T-cell (primary cell): Measurements from ENCODE around the gene DNAJC15. TPM values are rescaled to one million over a fixed set of nuclear protein-coding genes. Genes with fewer than 3 reads are reported as not detected.
"Not testable (repeated sequence)": the region's sequence is repeated elsewhere in the genome, so short reads cannot be mapped to it uniquely, and the experiment has no call there.

Source experiments
- ATAC-seq, 4 experiments: fragments of 200-7000 bp in 3 of 4; fragments of 150-1000 bp in 1 of 4; cut with Tn5 transposase; replicated peaks in 1 of 4; 1 replicate in 3 of 4; 2 replicates in 1 of 4; pipeline ENCODE4 v1.10.0; 2021; ENCODE audit warnings: moderate library complexity in 3 of 4, mild to moderate bottlenecking in 2 of 4, moderate number of reproducible peaks in 1 of 4
- CTCF ChIA-PET, 2 donors: fragments of 300-600 bp; sonication (Branson Sonifier 250); formaldehyde crosslinking; loops; one replicate each; lab custom pipeline; 2022; ENCODE audit warnings: antibody characterized with exemption in 2 of 2; lab: Charles Lee
- POLR2A ChIA-PET, 2 donors: fragments of 300-600 bp; sonication (Branson Sonifier 250); formaldehyde crosslinking; loops; one replicate each; lab custom pipeline; 2022; ENCODE audit warnings: antibody characterized with exemption in 2 of 2; lab: Charles Lee
- DNase-seq, 35 experiments: peaks; one replicate each; pipeline versions ENCODE4 v3.0.0 to v3.0.0-alpha.2; 2013 to 2023
- H3K27ac ChIP-seq: one replicate; pipeline ENCODE4 v1.5.1; 2013; ENCODE audit warnings: low read length
- H3K27me3 ChIP-seq, 2 experiments: replicated peaks in 1 of 2; 1 replicate in 1 of 2; 2 replicates in 1 of 2; pipeline versions ENCODE4 v1.6.1 to v1.7.0; 2013; ENCODE audit warnings: low read length in 1 of 2, mixed read lengths in 1 of 2; ENCODE audit not compliant: control insufficient read depth in 2 of 2, insufficient read depth in 2 of 2; ENCODE audit errors: extremely low read depth in 1 of 2
- H3K36me3 ChIP-seq, 2 donors: 1 replicate in 1 of 2; 2 replicates in 1 of 2; pipeline versions ENCODE4 v1.6.1 to v1.7.0; 2013; ENCODE audit warnings: low read length in 1 of 2; ENCODE audit not compliant: control insufficient read depth in 2 of 2, insufficient read depth in 1 of 2; ENCODE audit errors: extremely low read depth in 1 of 2
- H3K4me1 ChIP-seq, 2 experiments: 1 replicate in 1 of 2; 2 replicates in 1 of 2; pipeline versions ENCODE4 v1.6.1 to v1.7.0; 2013; ENCODE audit warnings: low read length in 2 of 2, mixed read lengths in 1 of 2; ENCODE audit not compliant: insufficient read depth in 2 of 2, control insufficient read depth in 1 of 2; ENCODE audit errors: extremely low read depth in 1 of 2
- H3K4me3 ChIP-seq, 2 donors: 1 replicate in 1 of 2; 2 replicates in 1 of 2; pipeline versions ENCODE4 v1.5.1 to v1.7.0; 2013; ENCODE audit warnings: mild to moderate bottlenecking in 2 of 2, low read length in 1 of 2, moderate library complexity in 1 of 2; ENCODE audit not compliant: control insufficient read depth in 1 of 2; ENCODE audit errors: extremely low read depth in 1 of 2
- H3K9me3 ChIP-seq: 2 replicates; pipeline ENCODE4 v1.7.0; 2013
- H3K27ac Mint-ChIP-seq, 2 donors: one replicate each; pipeline ENCODE4 v1.8.0; 2020 to 2021; ENCODE audit warnings: mild to moderate bottlenecking in 2 of 2, mixed read lengths in 2 of 2
- H3K27me3 Mint-ChIP-seq, 2 donors: one replicate each; pipeline ENCODE4 v1.8.0; 2021 to 2022; ENCODE audit warnings: mixed read lengths in 2 of 2
- H3K36me3 Mint-ChIP-seq: one replicate; pipeline ENCODE4 v1.8.0; 2021; ENCODE audit warnings: mixed read lengths
- H3K4me1 Mint-ChIP-seq, 3 donors: one replicate each; pipeline ENCODE4 v1.8.0; 2020 to 2022; ENCODE audit warnings: mixed read lengths in 3 of 3, mild to moderate bottlenecking in 1 of 3
- H3K4me3 Mint-ChIP-seq, 3 donors: one replicate each; pipeline ENCODE4 v1.8.0; 2020 to 2022; ENCODE audit warnings: mild to moderate bottlenecking in 3 of 3, mixed read lengths in 3 of 3, moderate library complexity in 3 of 3
- H3K9me3 Mint-ChIP-seq, 3 donors: one replicate each; pipeline ENCODE4 v1.8.0; 2020 to 2022; ENCODE audit warnings: mixed read lengths in 3 of 3
- WGBS: methylation state at CpG from one replicate; pipeline ENCODE4 v1.1.5; 2013; ENCODE audit warnings: missing lambda C conversion rate; ENCODE audit not compliant: insufficient coverage; 5-methylcytosine and 5-hydroxymethylcytosine counted together
- total RNA-seq, 35 experiments: library from RNA in 6 of 35; stranded (reverse) in 6 of 35; fragments of 120-200 nt in 1 of 35; gene quantifications; one replicate each; pipeline versions ENCODE4 v1.2.1 to v1.2.4 and lab custom pipeline; 2013 to 2026

DNAJC15 gene
- total RNA-seq, 5 donors from 2014 or later (not counting 1 experiment from before 2014, with no cell fraction given), result 4.4 to 10.8 (median 8.5) TPM

- ATAC-seq, result no peak
- H3K9me3 ChIP-seq, result no peaks in the 10 kb centered on the region
Observed at GRCh38 chr13:43036351-43037250, 13.2 kb downstream of the DNAJC15 start.

GRCh38 chr13:43039966-43040365 lies 16.6 kb downstream of the DNAJC15 start:
- Mint-ChIP-seq H3K9me3 (no peaks in the 10 kb centered on the region), H3K27ac (no peak overlapping the region), H3K27me3 (no peaks in the 10 kb centered on the region), H3K4me3 (no peak overlapping the region), H3K36me3 (peaks cover 27% of the 10 kb centered on the region), H3K4me1 (peaks cover 38 to 72% (median 60%) of the 10 kb centered on the region in 3 donors)
- ATAC-seq (no peak), DNase-seq (no peak)
- H3K36me3 ChIP-seq, result peaks cover 0 to 3% of the 10 kb centered on the region in 2 donors
- no peaks in the 10 kb centered on the region for H3K27me3 ChIP-seq
- WGBS, result no CpG with 5 or more reads among the region's 2 CpGs
- H3K9me3 ChIP-seq, result no peaks in the 10 kb centered on the region
- ChIA-PET POLR2A (interaction anchor here in 1 of 2 donors (0.6 kb wide), 1 partner anchor 38 kb away, joined by 3 read pairs; no protein-coding TSS in a partner anchor), CTCF (interaction anchor here in 1 of 2 donors (0.6 kb wide), 1 partner anchor 56 kb away, joined by 4 read pairs; no protein-coding TSS in a partner anchor)
- H3K4me1 ChIP-seq, result peaks cover 0 to 5% of the 10 kb centered on the region in 2 experiments
- no peak overlapping the region for H3K4me3 ChIP-seq
- H3K27ac ChIP-seq, result no peak overlapping the region

More at GRCh38 chr13:43036351-43037250, 13.2 kb downstream of the DNAJC15 start:
- no peak overlapping the region for H3K27ac ChIP-seq
- peaks cover 45% of the 10 kb centered on the region for H3K36me3 Mint-ChIP-seq
- H3K36me3 ChIP-seq, result peaks cover 6 to 11% of the 10 kb centered on the region in 2 donors
- peaks cover 18 to 55% (median 47%) of the 10 kb centered on the region in 3 donors for H3K4me1 Mint-ChIP-seq
- WGBS, result 98% methylated on average over 9 of the region's 14 CpGs
- ChIA-PET POLR2A (no interaction called here), CTCF (no interaction called here)
- H3K4me1 ChIP-seq, result peaks cover 0 to 3% of the 10 kb centered on the region in 2 experiments
- no peak overlapping the region for H3K4me3 ChIP-seq
- no peak for DNase-seq
- H3K27me3 Mint-ChIP-seq, result no peaks in the 10 kb centered on the region
- H3K4me3 Mint-ChIP-seq, result no peak overlapping the region
- no peak overlapping the region for H3K27ac Mint-ChIP-seq
- no peaks in the 10 kb centered on the region for H3K27me3 ChIP-seq
- H3K9me3 Mint-ChIP-seq, result peaks cover 0 to 5% (median 0%) of the 10 kb centered on the region in 3 donors

DNA sequence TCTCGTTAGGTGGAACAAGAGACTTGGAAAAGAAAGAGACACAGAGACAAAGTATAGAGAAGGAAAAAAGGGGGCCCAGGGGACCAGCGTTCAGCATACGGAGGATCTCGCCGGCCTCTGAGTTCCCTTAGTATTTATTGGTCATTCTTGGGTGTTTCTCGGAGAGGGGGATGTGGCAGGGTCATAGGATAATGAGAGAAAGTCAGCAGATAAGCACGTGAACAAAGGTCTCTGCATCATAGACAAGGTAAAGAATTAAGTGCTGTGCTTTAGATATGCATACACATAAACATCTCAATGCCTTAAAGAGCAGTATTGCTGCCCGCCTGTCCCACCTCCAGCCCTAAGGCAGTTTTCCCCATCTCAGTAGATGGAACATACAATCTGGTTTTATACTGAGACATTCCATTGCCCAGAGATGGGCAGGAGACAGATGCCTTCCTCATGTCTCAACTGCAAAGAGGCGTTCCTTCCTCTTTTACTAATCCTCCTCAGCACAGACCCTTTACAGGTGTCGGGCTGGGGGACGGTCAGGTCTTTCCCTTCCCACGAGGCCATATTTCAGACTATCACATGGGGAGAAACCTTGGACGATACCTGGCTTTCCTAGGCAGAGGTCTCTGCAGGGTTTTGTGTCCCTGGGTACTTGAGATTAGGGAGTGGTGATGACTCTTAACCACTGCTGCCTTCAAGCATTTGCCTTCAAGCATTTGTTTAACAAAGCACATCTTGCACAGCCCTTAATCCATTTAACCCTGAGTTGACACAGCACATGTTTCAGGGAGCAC lies 17.4 kb downstream of the DNAJC15 start:
- DNase-seq, H3K27ac ChIP-seq, H3K36me3 ChIP-seq, H3K4me3 Mint-ChIP-seq, H3K9me3 ChIP-seq, H3K4me3 ChIP-seq, ATAC-seq, H3K9me3 Mint-ChIP-seq, H3K27me3 Mint-ChIP-seq, H3K27me3 ChIP-seq: not testable (repeated sequence)
- WGBS, result 100% methylated on average over 1 of the region's 13 CpGs
- Mint-ChIP-seq H3K4me1 (peaks cover 43 to 76% (median 65%) of the 10 kb centered on the region in 3 donors), H3K36me3 (peaks cover 24% of the 10 kb centered on the region), H3K27ac (peak overlapping the region in 1 of 2 donors; percentile 54)
- CTCF ChIA-PET, result interaction anchor here in 1 of 2 donors (0.6 kb wide), 1 partner anchor 57 kb away, joined by 4 read pairs; no protein-coding TSS in a partner anchor
- POLR2A ChIA-PET, result interaction anchor here in 1 of 2 donors (0.6 kb wide), 1 partner anchor 37 kb away, joined by 3 read pairs; no protein-coding TSS in a partner anchor
- peaks cover 2 to 11% of the 10 kb centered on the region in 2 experiments for H3K4me1 ChIP-seq

GRCh38 chr13:43041369-43041921 lies 18.1 kb downstream of the DNAJC15 start:
- DNase-seq, result no peak
- Histone ChIP-seq H3K9me3 (no peaks in the 10 kb centered on the region), H3K4me1 (peaks cover 2 to 10% of the 10 kb centered on the region in 2 experiments), H3K36me3 (peaks cover 0 to 2% of the 10 kb centered on the region in 2 donors), H3K4me3 (no peak overlapping the region), H3K27ac (no peak overlapping the region), H3K27me3 (no peaks in the 10 kb centered on the region)
- WGBS, result no CpG with 5 or more reads among the region's 1 CpG
- peaks cover 49 to 83% (median 71%) of the 10 kb centered on the region in 3 donors for H3K4me1 Mint-ChIP-seq
- H3K27ac Mint-ChIP-seq, result peak overlapping the region in 1 of 2 donors; percentile 53
- ChIA-PET POLR2A (no interaction called here), CTCF (interaction anchor here in 1 of 2 donors (1.2 kb wide), 1 partner anchor 72 kb away, joined by 5 read pairs; no protein-coding TSS in a partner anchor)
- no peak for ATAC-seq
- H3K9me3 Mint-ChIP-seq, result no peaks in the 10 kb centered on the region
- peaks cover 24% of the 10 kb centered on the region for H3K36me3 Mint-ChIP-seq
- no peak overlapping the region for H3K4me3 Mint-ChIP-seq
- H3K27me3 Mint-ChIP-seq, result no peaks in the 10 kb centered on the region

DNA sequence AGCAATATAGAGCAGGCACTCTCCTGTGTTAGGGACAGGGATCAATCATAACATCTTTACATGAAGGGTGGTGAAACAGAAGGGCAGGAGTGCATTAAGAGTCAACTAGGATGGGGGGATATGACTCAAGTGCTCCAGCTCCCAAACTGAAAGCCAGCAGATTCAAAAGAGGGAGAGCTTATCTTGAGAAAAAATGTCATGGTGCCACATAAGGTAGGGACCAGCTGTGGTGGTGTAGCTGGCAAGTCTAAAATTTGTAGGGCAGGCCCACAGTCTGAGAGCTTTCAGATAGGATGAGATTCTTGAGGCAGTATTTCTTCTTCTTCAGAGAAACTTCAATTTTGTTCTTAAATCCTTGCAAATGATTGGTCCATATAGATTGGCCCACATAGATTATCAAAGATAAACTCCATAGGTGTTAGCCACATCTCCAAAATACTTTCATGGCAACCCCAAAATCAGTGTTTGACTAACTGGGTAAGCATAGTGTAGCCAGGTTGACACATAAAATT lies 19.1 kb downstream of the DNAJC15 start:
- H3K9me3 ChIP-seq, result no peaks in the 10 kb centered on the region
- Mint-ChIP-seq H3K36me3 (peaks cover 31% of the 10 kb centered on the region), H3K4me1 (peaks cover 49 to 82% (median 71%) of the 10 kb centered on the region in 3 donors), H3K27me3 (no peaks in the 10 kb centered on the region), H3K9me3 (no peaks in the 10 kb centered on the region), H3K4me3 (no peak overlapping the region), H3K27ac (peak overlapping the region; percentile 0 to 17)
- ChIA-PET CTCF (interaction anchor here in 1 of 2 donors (1.2 kb wide), 1 partner anchor 73 kb away, joined by 5 read pairs; no protein-coding TSS in a partner anchor), POLR2A (no interaction called here)
- H3K4me1 ChIP-seq, result peaks cover 2 to 7% of the 10 kb centered on the region in 2 experiments
- H3K27me3 ChIP-seq, result no peaks in the 10 kb centered on the region
- H3K36me3 ChIP-seq, result no peaks in the 10 kb centered on the region
- no peak overlapping the region for H3K4me3 ChIP-seq
- no peak for DNase-seq
- H3K27ac ChIP-seq, result no peak overlapping the region
- no peak for ATAC-seq
